ENCODE measurements around the gene UBE3B. TPM values are rescaled to one million over a fixed set of nuclear protein-coding genes. Genes with fewer than 3 reads are reported as not detected.
A peak's percentile ranks its signal among the peaks of the same experiment; 100 is the strongest.

The UBE3B gene
- total RNA-seq, 4 donors from 2014 or later, result 53.2 to 94.1 (median 61.6) TPM

- no peak for DNase-seq (ENCODE audit: low spot score in 2 of 2)
- Histone ChIP-seq H3K27ac (no peak overlapping the region), H3K27me3 (no peaks in the 10 kb centered on the region), H3K36me3 (peaks cover 88% of the 10 kb centered on the region), H3K4me1 (no peaks in the 10 kb centered on the region), H3K4me3 (no peak overlapping the region), H3K9me3 (no peaks in the 10 kb centered on the region)
- 76% methylated on average over 4 of the region's 4 CpGs for whole genome bisulfite sequencing
- no peak for TF ChIP-seq EP300 (IDR thresholded peaks at IDR 0.05)
These were observed 26.5 kb upstream of the UBE3B start for GRCh38 chr12:109450980-109451379.

DNA sequence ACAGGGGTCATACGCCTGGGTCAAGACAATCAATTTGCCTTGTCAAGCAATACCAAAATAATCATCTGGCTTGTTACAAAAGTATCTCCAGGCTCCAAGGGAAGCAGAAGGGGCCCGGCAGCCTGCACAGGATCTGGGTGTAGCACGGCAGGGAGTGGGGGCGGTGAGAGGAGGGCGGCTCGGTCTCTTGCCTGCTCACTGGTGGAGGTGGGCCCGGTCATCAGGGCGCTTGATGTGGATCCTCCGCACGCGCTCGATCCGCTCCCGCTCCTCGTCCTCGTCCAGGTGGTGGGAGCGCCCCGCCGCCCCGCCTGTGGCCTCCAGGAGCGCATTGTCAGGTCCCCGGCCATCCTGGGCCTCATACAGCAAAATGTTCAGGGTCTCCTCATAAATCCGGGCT is 26.0 kb upstream of the UBE3B start:
- no peaks in the 10 kb centered on the region for H3K27me3 ChIP-seq
- H3K27ac ChIP-seq, result no peak overlapping the region
- no peak for DNase-seq (ENCODE audit: low spot score in 2 of 2)
- TF ChIP-seq EP300 (IDR thresholded peaks at IDR 0.05) (no peak), POLR2AphosphoS5 (IDR thresholded peaks at IDR 0.05) (no peak), POLR2A (IDR thresholded peaks at IDR 0.05) (no peak), CTCF (IDR thresholded peaks at IDR 0.05) (no peak)
- no peak overlapping the region for H3K4me3 ChIP-seq
- H3K9me3 ChIP-seq, result no peaks in the 10 kb centered on the region
- no peaks in the 10 kb centered on the region for H3K4me1 ChIP-seq
- 85% methylated on average over 10 of the region's 23 CpGs for WGBS
- peaks cover 88% of the 10 kb centered on the region for H3K36me3 ChIP-seq

DNA sequence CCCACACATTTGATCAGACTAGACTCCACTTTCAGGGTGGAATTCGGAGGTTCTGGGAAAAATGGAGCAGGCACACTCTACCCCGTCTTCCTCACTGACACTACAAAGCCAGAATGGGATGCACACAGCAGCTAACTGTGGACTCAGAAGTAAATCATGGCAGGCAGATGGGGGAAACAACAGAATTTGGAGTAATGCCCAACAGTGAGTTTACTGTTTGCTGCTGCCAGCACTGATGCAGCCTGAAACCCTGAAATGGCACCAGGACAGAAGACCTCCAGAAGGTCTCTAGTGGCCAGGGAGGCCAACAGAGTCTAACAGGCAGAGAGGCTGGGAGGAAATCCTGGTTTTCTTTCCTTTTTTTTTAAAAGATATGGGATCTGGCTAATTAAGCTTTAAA is 24.9 kb upstream of the UBE3B start:
- no peaks in the 10 kb centered on the region for H3K9me3 ChIP-seq
- H3K4me1 ChIP-seq, result no peaks in the 10 kb centered on the region
- H3K4me3 ChIP-seq, result no peak overlapping the region
- H3K27ac ChIP-seq, result no peak overlapping the region
- WGBS, result 81% methylated on average over 2 of the region's 2 CpGs
- TF ChIP-seq POLR2AphosphoS5 (IDR thresholded peaks at IDR 0.05) (no peak), EP300 (IDR thresholded peaks at IDR 0.05) (no peak), CTCF (IDR thresholded peaks at IDR 0.05) (no peak)
- no peaks in the 10 kb centered on the region for H3K27me3 ChIP-seq
- peaks cover 88% of the 10 kb centered on the region for H3K36me3 ChIP-seq
- DNase-seq (ENCODE audit: low spot score in 2 of 2), result no peak

GRCh38 chr12:109455706-109456105 is 21.7 kb upstream of the UBE3B start:
- peaks cover 81% of the 10 kb centered on the region for H3K36me3 ChIP-seq
- no peak for DNase-seq (ENCODE audit: low spot score in 2 of 2)
- TF ChIP-seq CTCF (IDR thresholded peaks at IDR 0.05) (no peak), POLR2A (IDR thresholded peaks at IDR 0.05) (no peak), EP300 (IDR thresholded peaks at IDR 0.05) (no peak), POLR2AphosphoS5 (IDR thresholded peaks at IDR 0.05) (no peak)
- no peak overlapping the region for H3K4me3 ChIP-seq
- H3K4me1 ChIP-seq, result peaks cover 24% of the 10 kb centered on the region
- H3K9me3 ChIP-seq, result no peaks in the 10 kb centered on the region
- H3K27ac ChIP-seq, result no peak overlapping the region
- H3K27me3 ChIP-seq, result no peaks in the 10 kb centered on the region
- 96% methylated on average over 1 of the region's 1 CpG for WGBS

- whole genome bisulfite sequencing, result 90% methylated on average over 4 of the region's 4 CpGs
- Histone ChIP-seq H3K4me1 (peaks cover 48% of the 10 kb centered on the region), H3K4me3 (no peak overlapping the region), H3K27ac (peak overlapping the region; percentile 26), H3K27me3 (no peaks in the 10 kb centered on the region), H3K36me3 (peaks cover 57% of the 10 kb centered on the region), H3K9me3 (no peaks in the 10 kb centered on the region)
- TF ChIP-seq POLR2AphosphoS5 (IDR thresholded peaks at IDR 0.05) (no peak), POLR2A (IDR thresholded peaks at IDR 0.05) (no peak), EP300 (IDR thresholded peaks at IDR 0.05) (no peak), CTCF (IDR thresholded peaks at IDR 0.05) (no peak)
- no peak for DNase-seq (ENCODE audit: low spot score in 2 of 2)
These were observed 19.3 kb upstream of the UBE3B start for GRCh38 chr12:109458086-109458485.

DNA sequence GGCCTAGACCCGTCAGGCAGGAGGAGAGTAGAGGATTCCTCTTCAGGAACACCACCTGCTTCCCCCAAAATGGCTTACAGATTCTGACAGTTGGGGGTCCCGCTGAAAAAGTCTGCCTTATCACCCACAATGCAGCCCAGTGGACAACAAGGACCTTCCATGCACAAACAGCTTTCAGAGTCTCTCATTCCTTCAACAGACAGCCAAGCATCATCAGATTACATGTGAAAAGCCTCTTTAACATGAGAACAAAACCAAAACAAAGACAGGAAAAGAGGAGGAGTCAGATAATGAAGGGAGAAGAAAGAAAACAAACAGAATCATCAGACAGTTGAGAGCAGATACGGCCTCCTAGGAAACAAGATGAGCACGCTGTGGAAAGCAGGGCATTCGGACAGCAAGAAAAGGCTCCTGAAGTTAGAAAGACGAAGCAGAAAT is 18.6 kb upstream of the UBE3B start:
- WGBS, result 73% methylated on average over 6 of the region's 6 CpGs
- TF ChIP-seq POLR2A (IDR thresholded peaks at IDR 0.05), result no peak
- no peak for TF ChIP-seq POLR2AphosphoS5 (IDR thresholded peaks at IDR 0.05)
- TF ChIP-seq CTCF (IDR thresholded peaks at IDR 0.05), result no peak
- no peak for TF ChIP-seq EP300 (IDR thresholded peaks at IDR 0.05)
- no peak overlapping the region for H3K4me3 ChIP-seq
- peaks cover 55% of the 10 kb centered on the region for H3K4me1 ChIP-seq
- H3K27ac ChIP-seq, result peak overlapping the region; percentile 26
- H3K36me3 ChIP-seq, result peaks cover 50% of the 10 kb centered on the region
- no peaks in the 10 kb centered on the region for H3K9me3 ChIP-seq
- no peaks in the 10 kb centered on the region for H3K27me3 ChIP-seq
- DNase-seq (ENCODE audit: low spot score in 2 of 2), result no peak
